ENCODE results near the gene RBM4.
"Not testable (repeated sequence)": the region's sequence is repeated elsewhere in the genome, so short reads cannot be mapped to it uniquely, and the experiment has no call there.

Gene RBM4

DNA sequence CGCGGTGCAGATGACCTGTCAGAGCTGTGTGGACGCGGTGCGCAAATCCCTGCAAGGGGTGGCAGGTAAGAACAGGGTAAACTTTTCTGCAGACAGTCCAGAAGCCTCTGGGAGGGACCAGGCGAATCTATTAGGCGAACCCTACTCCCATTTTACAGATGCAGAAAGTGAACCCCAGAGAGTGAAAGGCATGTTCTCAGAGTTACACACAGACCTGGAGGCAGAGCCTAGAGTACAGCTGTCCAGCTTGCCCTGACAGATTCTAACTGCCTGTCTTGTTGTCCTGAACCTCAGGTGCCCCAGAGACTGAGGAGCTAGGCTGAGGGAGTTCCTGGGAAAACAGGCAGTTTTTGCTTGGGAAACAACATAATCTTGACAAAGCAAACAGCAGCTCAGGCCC, 44.9 kb upstream of the RBM4 start:
- DNase-seq (ENCODE audit: low read depth): no peak
- TF ChIP-seq, protein P1, sequence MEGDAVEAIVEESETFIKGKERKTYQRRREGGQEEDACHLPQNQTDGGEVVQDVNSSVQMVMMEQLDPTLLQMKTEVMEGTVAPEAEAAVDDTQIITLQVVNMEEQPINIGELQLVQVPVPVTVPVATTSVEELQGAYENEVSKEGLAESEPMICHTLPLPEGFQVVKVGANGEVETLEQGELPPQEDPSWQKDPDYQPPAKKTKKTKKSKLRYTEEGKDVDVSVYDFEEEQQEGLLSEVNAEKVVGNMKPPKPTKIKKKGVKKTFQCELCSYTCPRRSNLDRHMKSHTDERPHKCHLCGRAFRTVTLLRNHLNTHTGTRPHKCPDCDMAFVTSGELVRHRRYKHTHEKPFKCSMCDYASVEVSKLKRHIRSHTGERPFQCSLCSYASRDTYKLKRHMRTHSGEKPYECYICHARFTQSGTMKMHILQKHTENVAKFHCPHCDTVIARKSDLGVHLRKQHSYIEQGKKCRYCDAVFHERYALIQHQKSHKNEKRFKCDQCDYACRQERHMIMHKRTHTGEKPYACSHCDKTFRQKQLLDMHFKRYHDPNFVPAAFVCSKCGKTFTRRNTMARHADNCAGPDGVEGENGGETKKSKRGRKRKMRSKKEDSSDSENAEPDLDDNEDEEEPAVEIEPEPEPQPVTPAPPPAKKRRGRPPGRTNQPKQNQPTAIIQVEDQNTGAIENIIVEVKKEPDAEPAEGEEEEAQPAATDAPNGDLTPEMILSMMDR (IDR thresholded peaks at IDR 0.05; ENCODE audit: control insufficient read depth, extremely low read depth, insufficient read depth): no peak
- peak overlapping the region; percentile 94 for H3K4me3 ChIP-seq (ENCODE audit: low read depth, low read length)

DNA sequence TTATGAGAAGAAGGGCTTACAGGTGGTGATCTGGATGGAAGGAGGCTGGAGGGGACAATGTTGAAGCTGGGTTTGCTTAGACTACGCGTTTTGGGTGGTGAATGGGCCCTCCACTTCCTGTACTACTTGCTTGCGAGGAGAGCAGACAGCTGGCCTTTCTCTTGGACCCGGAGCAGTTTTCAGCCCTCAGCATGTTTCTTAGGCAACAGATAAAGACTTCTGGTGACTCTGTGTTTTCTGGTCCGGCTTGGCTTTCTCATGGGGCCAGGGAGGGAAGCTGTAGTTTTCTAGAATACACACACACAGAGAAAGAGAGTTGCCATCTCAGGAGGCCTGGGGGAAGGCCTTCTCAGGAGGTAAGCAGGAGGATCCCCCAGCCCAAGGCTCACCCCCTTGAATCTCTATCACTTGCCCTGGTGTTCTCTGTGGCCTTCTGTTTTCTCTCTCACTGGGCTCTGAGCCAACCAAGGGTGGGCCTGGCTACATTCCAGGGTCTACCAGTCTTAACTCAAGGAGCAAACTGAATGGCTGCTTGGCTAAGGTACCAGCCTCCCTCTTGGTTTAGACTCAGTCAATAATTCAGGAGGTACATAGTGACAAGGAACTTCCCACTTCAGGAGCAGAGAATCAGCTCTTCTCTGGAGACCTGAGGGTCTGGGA, 43.1 kb upstream of the RBM4 start:
- no peak for DNase-seq (ENCODE audit: low read depth)
- TF ChIP-seq, protein P1 (IDR thresholded peaks at IDR 0.05; ENCODE audit: control insufficient read depth, extremely low read depth, insufficient read depth): no peak
- H3K4me3 ChIP-seq (ENCODE audit: low read depth, low read length): no peak overlapping the region

DNA sequence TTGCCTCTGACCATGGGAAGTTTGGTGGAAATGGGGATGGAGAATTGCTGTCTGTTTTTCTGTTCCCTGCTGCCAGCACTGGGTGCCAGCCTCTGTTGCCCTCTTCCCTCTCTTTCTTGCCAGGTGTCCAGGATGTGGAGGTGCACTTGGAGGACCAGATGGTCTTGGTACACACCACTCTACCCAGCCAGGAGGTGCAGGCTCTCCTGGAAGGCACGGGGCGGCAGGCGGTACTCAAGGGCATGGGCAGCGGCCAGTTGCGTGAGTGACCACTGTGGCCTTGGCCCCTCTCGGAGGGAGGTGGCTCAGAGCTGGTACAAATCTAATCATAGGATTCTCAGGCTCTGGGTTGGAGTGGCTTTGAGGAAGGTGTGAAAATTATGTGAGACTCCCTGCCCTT, 39.5 kb upstream of the RBM4 start:
- TF ChIP-seq, protein P1 (IDR thresholded peaks at IDR 0.05; ENCODE audit: control insufficient read depth, extremely low read depth, insufficient read depth): no peak
- DNase-seq (ENCODE audit: low read depth): no peak
- H3K4me3 ChIP-seq (ENCODE audit: low read depth, low read length): no peak overlapping the region

DNA sequence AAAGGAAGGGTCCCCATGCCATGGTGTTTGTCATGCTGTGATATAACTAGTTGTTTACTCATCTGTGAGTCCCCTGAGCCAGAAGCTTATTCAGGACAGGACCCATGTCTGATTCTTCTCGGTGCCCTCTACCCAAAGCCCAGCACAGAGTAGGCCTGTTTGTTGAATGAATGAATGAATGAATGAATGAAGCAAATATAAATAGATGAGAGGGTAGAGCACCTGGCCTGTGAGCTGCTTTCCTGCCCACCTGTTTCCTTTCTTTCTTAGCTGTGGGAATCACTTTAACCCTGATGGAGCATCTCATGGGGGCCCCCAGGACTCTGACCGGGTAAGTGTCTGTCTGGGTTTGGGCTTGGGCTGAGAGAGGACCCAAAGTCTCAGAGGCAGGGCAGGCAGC, 38.3 kb upstream of the RBM4 start:
- TF ChIP-seq, protein P1 (IDR thresholded peaks at IDR 0.05; ENCODE audit: control insufficient read depth, extremely low read depth, insufficient read depth): no peak
- H3K4me3 ChIP-seq (ENCODE audit: low read depth, low read length): no peak overlapping the region
- no peak for DNase-seq (ENCODE audit: low read depth)

DNA sequence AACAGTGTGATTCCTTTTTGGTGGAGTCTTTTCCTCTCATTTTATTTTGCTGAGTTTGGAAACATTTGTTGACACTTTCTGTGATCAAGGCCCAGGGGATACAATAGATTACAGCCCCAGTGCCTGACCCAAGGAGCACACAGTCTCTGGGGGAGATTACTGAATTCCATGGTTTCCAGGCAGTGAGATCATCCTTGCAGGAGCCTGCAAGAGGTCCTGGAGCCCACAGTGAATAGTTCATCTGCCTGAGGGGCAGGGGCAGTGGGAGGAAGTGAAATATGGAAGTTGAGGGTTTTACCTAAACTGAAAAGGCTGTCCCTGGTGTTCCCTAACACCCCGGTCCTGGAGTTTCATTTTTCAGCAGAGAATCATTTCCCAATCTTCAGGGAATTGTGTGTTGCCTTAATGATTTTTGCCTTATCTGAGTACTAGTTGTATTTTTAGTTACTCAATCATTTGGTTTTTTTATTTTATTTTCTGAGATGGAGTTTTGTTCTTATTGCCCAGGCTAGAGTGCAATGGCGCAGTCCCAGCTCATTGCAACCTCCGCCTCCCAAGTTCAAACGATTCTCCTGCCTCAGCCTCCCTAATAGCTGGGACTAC, 37.8 kb upstream of the RBM4 start:
- DNase-seq (ENCODE audit: low read depth): no peak
- H3K4me3 ChIP-seq (ENCODE audit: low read depth, low read length): no peak overlapping the region
- TF ChIP-seq, protein P1 (IDR thresholded peaks at IDR 0.05; ENCODE audit: control insufficient read depth, extremely low read depth, insufficient read depth): no peak

DNA sequence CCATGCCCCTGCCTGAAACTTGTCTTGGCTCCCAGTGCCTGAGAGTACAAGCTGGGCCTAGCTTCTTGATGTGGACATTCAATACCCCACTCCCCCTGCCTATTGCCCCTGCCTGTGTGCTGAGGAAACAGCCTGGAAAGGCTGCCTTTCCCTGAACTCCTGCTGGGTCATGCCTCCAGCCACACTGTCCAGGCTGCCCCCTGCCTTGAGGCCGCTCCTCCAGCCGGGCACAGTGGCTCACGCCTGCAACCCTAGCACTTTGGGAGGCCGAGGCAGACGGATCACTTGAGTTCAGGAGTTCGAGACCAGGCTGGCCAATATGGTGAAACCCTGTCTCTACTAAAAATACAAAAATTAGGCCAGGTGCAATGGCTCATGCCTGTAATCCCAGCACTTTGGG, 35.4 kb upstream of the RBM4 start:
- no peak overlapping the region for H3K4me3 ChIP-seq (ENCODE audit: low read depth, low read length)
- DNase-seq (ENCODE audit: low read depth): no peak
- TF ChIP-seq, protein P1 (IDR thresholded peaks at IDR 0.05; ENCODE audit: control insufficient read depth, extremely low read depth, insufficient read depth): no peak

DNA sequence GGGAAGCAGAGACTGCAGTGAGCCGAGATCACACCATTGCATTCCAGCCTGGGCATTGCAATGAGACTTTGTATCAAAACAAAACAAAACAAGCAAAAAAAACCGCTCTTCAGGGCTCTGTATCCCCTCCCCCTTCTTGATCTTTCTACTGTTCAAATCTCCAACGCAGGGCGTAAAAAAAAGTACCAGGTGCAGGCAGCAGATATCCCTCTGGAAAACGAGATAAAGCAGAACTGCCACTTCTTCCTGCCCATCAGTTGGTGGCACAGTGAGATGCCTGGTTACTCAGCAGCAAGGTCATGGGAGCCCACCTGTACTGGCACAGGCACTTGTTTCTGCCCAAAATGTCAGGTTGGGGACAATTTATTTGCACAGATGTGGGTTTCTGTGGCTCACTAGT, 34.3 kb upstream of the RBM4 start:
- no peak overlapping the region for H3K4me3 ChIP-seq (ENCODE audit: low read depth, low read length)
- DNase-seq (ENCODE audit: low read depth): no peak
- TF ChIP-seq, protein P1 (IDR thresholded peaks at IDR 0.05; ENCODE audit: control insufficient read depth, extremely low read depth, insufficient read depth): no peak

DNA sequence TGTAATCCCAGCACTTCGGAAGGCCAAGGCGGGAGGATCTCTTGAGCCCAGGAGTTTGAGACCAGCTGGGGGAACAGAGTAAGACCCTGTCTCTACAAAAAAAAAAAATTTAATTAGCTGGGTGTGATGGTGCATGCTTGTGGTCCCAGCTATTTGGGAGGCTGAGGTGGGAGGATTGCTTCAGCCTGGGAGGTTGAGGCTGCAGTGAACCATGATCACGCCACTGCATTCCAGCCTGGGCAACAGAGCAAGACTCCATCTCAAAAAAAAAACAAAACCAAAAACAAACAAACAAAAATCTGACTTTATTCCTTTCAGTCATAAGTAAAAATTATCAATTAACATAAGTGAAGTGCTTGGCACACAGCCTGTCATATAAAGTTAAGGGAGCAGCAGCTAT, 31.9 kb upstream of the RBM4 start:
- H3K4me3 ChIP-seq (ENCODE audit: low read depth, low read length); DNase-seq (ENCODE audit: low read depth): not testable (repeated sequence)

Measured in LNCaP clone FGC (cell line).